Psoas muscle (tissue), 8 donors: Measurements from ENCODE around the gene WDR48. TPM values are rescaled to one million over a fixed set of nuclear protein-coding genes. Genes with fewer than 3 reads are reported as not detected.

Experiments
- ATAC-seq, 4 donors: fragments of 200-7000 bp; cut with Tn5 transposase; one replicate each; pipeline ENCODE4 v1.9.1; 2020; ENCODE audit warnings: moderate library complexity in 3 of 4, mild to moderate bottlenecking in 2 of 4
- DNase-seq, 2 donors: peaks; one replicate each; pipeline ENCODE4 v3.0.0-alpha.2; 2020
- H3K27ac ChIP-seq: fragments of 200-600 bp; one replicate; pipeline ENCODE4 v1.8.0; 2022
- H3K27me3 ChIP-seq, 3 donors: fragments of 200-600 bp in 1 of 3; one replicate each; pipeline versions ENCODE4 v1.6.1 to v1.8.0; 2013 to 2022; ENCODE audit warnings: low read length in 2 of 3, mild to moderate bottlenecking in 2 of 3, moderate library complexity in 1 of 3; ENCODE audit not compliant: insufficient read depth in 3 of 3
- H3K36me3 ChIP-seq, 2 donors: fragments of 200-600 bp in 1 of 2; one replicate each; pipeline versions ENCODE4 v1.6.1 to v1.8.0; 2013 to 2022; ENCODE audit warnings: low read depth in 1 of 2, mild to moderate bottlenecking in 1 of 2, moderate library complexity in 1 of 2; ENCODE audit not compliant: insufficient read depth in 1 of 2
- H3K4me1 ChIP-seq: fragments of 200-600 bp; one replicate; pipeline ENCODE4 v1.8.0; 2022
- H3K4me3 ChIP-seq: fragments of 200-600 bp; one replicate; pipeline ENCODE4 v1.8.0; 2022; ENCODE audit warnings: mild to moderate bottlenecking
- H3K9me3 ChIP-seq: fragments of 200-600 bp; one replicate; pipeline ENCODE4 v1.8.0; 2022
- CTCF ChIP-seq: fragments of 200-600 bp; IDR thresholded peaks from one replicate; pipeline ENCODE4 v1.8.0; 2022; ENCODE audit warnings: antibody characterized with exemption
- WGBS, 3 donors: extraction: QIAGEN DNeasy Blood & Tissue Kit; methylation state at CpG; one replicate each; pipeline versions ENCODE4 v1.1.6 to v1.1.7; 2013; 5-methylcytosine and 5-hydroxymethylcytosine counted together
- intact Hi-C, 2 donors: fragments of 100-400 bp; cut with DNase I; formaldehyde crosslinking; loops; one replicate each; pipeline versions ENCODE4 v1.11.0 to v1.14.2; 2022
- polyA plus RNA-seq, 3 donors: library from polyadenylated mRNA; stranded (reverse); fragments of 200-250 nt; gene quantifications; one replicate each; pipeline ENCODE4 v1.2.3, GENCODE V29; 2013
- total RNA-seq, 4 donors: library from RNA; stranded (reverse); fragmentation: NEBNext Ultra II Directional in 2 of 4; extraction: Animal tissue kit (Norgen Biotek cat#: 25700) in 2 of 4; gene quantifications; one replicate each; pipeline versions ENCODE4 v1.2.1 to v1.2.4, GENCODE V29; 2021 to 2023
- donor health status: healthy with polysubstance abuse.
- donor health status: DM: no; HTN: no; CAD: no; lungs with moderate emphysema.
- donor health status: Bipolar disorder and iron deficiency.
- donor health status: healthy.
- donor health status: DM: yes; HTN: yes; CAD: no.
- donor health status: DM: no; HTN: no; CAD: no.
- donor health status: DM: no; HTN: no; CAD: no.
- donor health status: DM: yes; HTN: yes; CAD: no.

The WDR48 gene
- total and polyA plus RNA-seq, 7 donors: 8.7 to 27.6 (median 16.0) TPM

DNA sequence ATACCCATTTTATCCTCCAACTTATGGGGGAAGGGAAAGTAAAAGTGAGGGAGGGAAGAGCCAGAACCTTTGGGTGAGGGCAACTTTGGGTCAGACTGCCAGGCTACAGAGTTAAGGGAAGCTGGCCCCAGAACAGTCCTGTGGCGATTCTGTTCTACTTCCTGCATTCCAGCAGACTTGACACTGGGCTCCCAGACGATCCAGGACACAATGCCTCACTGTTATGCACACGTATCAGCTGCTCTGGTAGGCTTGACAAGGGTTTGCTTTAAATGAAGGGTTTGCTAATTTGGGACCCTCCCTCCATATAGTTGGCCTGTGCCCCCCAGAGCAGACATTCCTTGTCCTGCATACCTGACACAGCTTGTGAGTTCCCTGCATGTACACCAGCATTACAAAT lies 45.0 kb downstream of the WDR48 start:
- DNase-seq (no peak), ATAC-seq (no peak)
- 15 to 30% (median 23%) methylated on average over 3 of the region's 3 CpGs for WGBS, 3 donors
- no peak overlapping the region for H3K27ac ChIP-seq
- no peaks in the 10 kb centered on the region for H3K4me1 ChIP-seq
- intact Hi-C loops: no loop called here
- no peaks in the 10 kb centered on the region for H3K9me3 ChIP-seq
- TF ChIP-seq CTCF: no peak
- no peak overlapping the region for H3K4me3 ChIP-seq
- H3K27me3 ChIP-seq: no peaks in the 10 kb centered on the region
- peaks cover 16 to 92% of the 10 kb centered on the region in 2 donors for H3K36me3 ChIP-seq

GRCh38 chr3:39097716-39098472 lies 46.1 kb downstream of the WDR48 start:
- Histone ChIP-seq H3K36me3 (peaks cover 16 to 81% of the 10 kb centered on the region in 2 donors), H3K9me3 (no peaks in the 10 kb centered on the region), H3K4me1 (no peaks in the 10 kb centered on the region), H3K27ac (no peak overlapping the region), H3K27me3 (no peaks in the 10 kb centered on the region), H3K4me3 (no peak overlapping the region)
- 79 to 86% (median 83%) methylated on average over 8 of the region's 8 CpGs for WGBS, 3 donors
- TF ChIP-seq CTCF: no peak
- intact Hi-C loops: no loop called here
- DNase-seq: no peak
- ATAC-seq: no peak

DNA sequence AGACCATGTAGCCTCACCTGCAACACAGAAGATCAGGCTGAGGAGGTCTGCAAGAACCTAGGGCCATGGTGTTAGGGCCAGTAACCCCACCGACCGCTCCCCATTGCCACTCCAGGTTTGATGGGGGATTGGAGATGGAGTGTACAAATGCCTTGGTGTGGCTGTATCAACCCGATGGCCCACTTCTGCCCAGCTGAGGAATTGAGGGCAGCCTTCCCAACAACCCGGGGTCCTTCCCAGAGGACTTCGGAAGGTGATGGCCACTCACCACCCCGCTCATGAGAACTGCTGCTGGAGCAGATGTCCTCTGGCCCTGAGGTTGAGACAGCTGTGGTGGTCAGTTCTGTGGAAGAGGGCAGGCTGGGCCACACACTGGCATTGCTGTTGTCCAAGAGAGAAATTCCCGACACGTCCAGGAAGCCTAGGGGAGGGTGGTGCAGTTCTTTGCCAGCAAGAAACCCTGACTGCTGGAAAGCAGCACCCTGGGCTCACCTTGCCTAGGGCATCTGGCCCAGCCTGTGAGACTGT lies 46.7 kb downstream of the WDR48 start:
- WGBS, 3 donors: 68 to 78% (median 72%) methylated on average over 8 of the region's 8 CpGs
- intact Hi-C loops: no loop called here
- Histone ChIP-seq H3K36me3 (peaks cover 16 to 75% of the 10 kb centered on the region in 2 donors), H3K4me1 (peaks cover 3% of the 10 kb centered on the region), H3K27me3 (no peaks in the 10 kb centered on the region), H3K9me3 (no peaks in the 10 kb centered on the region), H3K4me3 (no peak overlapping the region), H3K27ac (no peak overlapping the region)
- no peak for TF ChIP-seq CTCF
- ATAC-seq: no peak
- DNase-seq: no peak

GRCh38 chr3:39099242-39099641 lies 47.4 kb downstream of the WDR48 start:
- no peaks in the 10 kb centered on the region for H3K9me3 ChIP-seq
- H3K27me3 ChIP-seq: no peaks in the 10 kb centered on the region
- no peak overlapping the region for H3K27ac ChIP-seq
- H3K36me3 ChIP-seq: peaks cover 14 to 67% of the 10 kb centered on the region in 2 donors
- WGBS, 3 donors: 85 to 94% (median 91%) methylated on average over 1 of the region's 1 CpG
- ATAC-seq: no peak
- H3K4me3 ChIP-seq: no peak overlapping the region
- H3K4me1 ChIP-seq: peaks cover 8% of the 10 kb centered on the region
- DNase-seq: no peak
- no peak for TF ChIP-seq CTCF
- intact Hi-C loops: no loop called here
